GM12873 (cell line): Measurements from ENCODE around the gene P2RY6.

Source experiments
- TF ChIP-seq, protein P1 (sequence below): IDR thresholded peaks from 2 replicates; pipeline ENCODE4 v1.5.1; 2012; ENCODE audit warnings: low read depth, mild to moderate bottlenecking, moderate library complexity, low read length, control low read depth; ENCODE audit not compliant: insufficient read depth; ENCODE audit errors: missing control alignments

The P2RY6 gene

DNA sequence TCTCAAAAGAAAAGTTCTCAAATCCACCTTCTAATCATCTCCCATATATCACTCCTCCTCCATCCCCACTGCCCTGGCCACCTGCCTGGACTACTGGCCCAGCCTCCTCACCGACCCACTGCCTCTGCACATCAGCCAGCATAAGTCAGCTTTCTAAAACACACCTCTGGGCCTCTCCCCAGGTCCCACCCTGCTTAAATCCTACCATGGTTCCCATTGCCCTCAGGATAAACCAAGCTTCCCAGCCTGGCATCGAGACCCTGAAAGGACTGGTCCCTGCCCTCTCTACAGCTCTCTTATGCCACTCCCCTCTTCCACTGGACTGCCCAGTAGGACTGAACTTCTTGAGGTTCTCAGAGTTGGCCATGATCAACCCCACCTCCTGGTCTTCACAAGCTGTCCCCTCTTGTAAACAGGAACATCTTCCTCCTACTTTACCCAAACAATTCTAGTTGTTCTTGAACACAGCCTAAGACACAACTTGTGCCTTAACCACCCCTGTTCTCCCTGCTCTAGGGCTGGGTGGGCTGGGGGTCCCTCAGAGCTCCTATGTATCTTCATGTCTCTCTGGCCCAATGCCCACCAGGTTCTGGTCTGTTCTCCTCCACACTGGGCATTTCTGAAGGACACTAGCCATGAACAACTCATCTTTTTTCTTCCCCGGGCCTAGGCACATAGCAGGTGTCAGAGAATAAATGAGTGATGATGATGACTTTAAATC, 12.6 kb upstream of the P2RY6 start:
- TF ChIP-seq, protein P1, sequence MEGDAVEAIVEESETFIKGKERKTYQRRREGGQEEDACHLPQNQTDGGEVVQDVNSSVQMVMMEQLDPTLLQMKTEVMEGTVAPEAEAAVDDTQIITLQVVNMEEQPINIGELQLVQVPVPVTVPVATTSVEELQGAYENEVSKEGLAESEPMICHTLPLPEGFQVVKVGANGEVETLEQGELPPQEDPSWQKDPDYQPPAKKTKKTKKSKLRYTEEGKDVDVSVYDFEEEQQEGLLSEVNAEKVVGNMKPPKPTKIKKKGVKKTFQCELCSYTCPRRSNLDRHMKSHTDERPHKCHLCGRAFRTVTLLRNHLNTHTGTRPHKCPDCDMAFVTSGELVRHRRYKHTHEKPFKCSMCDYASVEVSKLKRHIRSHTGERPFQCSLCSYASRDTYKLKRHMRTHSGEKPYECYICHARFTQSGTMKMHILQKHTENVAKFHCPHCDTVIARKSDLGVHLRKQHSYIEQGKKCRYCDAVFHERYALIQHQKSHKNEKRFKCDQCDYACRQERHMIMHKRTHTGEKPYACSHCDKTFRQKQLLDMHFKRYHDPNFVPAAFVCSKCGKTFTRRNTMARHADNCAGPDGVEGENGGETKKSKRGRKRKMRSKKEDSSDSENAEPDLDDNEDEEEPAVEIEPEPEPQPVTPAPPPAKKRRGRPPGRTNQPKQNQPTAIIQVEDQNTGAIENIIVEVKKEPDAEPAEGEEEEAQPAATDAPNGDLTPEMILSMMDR: no peak

GRCh38 chr11:73260127-73260457, 12.0 kb upstream of the P2RY6 start:
- TF ChIP-seq, protein P1: no peak

GRCh38 chr11:73262851-73263495, 9.2 kb upstream of the P2RY6 start:
- TF ChIP-seq, protein P1: no peak

DNA sequence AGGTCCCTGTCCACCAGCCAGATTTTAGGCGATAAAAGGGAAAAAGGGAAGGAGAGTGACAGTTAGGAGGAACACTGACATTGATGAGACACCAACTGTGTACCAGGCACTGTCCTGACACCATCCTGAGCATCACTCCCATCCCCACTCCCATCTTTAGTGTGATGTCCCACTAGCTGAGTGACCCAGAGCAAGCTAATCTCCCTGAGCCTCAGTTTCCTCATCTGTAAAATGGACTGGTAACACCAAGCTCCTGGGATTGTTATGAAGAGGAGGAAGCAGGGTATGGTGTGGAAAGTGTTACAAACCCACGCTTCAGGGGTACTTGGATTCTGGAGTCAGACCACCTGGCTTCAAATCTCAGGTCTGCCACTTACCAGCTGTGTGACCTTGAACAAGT, 8.5 kb upstream of the P2RY6 start:
- TF ChIP-seq, protein P1: no peak

- TF ChIP-seq, protein P1: no peak
Observed at GRCh38 chr11:73265278-73265810, 6.8 kb upstream of the P2RY6 start.

DNA sequence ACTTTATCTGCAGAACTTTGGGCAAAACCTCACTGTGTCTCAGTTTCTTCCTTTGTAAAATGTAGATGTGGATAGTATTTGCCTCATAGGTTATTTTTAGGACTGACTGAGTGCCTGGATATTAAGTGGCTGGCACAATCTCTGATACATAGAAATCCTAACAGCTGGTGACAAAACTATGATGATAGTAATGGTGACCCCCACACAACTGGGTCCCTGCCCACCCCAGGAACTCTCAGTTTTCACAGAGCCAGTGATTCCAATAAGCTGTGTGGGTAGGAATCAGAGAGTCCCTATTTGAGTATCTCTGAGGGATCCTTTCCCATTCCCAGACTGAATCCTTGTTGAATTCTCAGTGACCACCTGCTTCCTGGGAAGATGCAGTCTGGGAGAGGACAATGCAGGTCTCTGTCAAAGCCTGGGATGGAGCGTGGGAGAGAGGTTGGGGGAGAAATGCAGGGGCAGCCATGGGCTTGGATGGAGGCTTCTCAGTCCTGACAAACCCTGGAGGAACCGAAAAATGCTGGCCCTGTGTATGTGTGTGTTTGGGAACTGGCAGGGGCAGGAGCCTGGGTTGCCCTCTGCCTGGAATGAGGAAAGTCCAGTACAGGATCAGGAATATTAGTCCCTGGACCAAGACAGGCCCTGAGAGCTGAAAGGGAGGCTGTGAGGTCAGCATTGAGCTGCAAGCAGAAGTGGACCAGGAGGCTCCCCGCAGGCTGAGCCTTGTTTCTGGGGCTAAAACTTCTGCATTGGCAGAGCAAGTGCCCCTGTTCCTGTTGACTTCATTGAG, 6.1 kb upstream of the P2RY6 start:
- TF ChIP-seq, protein P1: no peak

DNA sequence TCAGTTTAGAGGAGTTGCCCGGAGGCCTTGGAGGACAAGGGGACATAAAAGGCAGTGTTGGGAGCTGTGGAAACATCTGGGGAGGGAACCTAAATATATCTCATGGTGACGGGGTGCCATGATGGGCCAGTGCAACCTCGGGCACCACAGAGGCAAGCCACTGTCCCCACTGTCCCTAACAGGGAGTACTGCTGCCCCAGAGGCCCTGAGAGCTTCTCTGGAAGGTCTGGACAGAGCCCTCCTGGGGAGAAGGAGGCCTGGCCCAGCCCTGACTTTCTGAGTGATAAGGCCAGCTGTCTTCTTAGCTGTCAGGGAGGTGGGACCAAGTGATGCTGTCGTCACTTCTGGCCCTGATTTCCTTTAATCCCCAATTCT, 5.5 kb upstream of the P2RY6 start:
- TF ChIP-seq, protein P1: no peak
